K562 (cell line): ENCODE data around the gene RNU6-9. TPM values are rescaled to one million over a fixed set of nuclear protein-coding genes. Genes with fewer than 3 reads are reported as not detected.

ENCODE experiments used
- AFF1 ChIP-seq, 2 experiments: fragments of 450-650 bp; IDR thresholded peaks; 2 replicates each; pipeline ENCODE4 v1.6.1; 2018; ENCODE audit warnings: mild to moderate bottlenecking in 2 of 2, low read depth in 1 of 2; ENCODE audit not compliant: partially characterized antibody in 2 of 2
- C11orf30 ChIP-seq: fragments of 450-650 bp; IDR thresholded peaks from 2 replicates; pipeline ENCODE4 v1.6.1; 2016; ENCODE audit warnings: low read depth, mild to moderate bottlenecking
- ELK3 ChIP-seq: fragments of 450-650 bp; formaldehyde crosslinking; IDR thresholded peaks from 2 replicates; pipeline ENCODE4 v1.4.0; 2020; ENCODE audit warnings: mild to moderate bottlenecking
- ETV6 ChIP-seq, 3 experiments: fragments of 150-350 bp in 1 of 3; sonication (generic) in 1 of 3; formaldehyde crosslinking in 1 of 3; IDR thresholded peaks; 2 replicates each; pipeline versions ENCODE4 v1.6.1 to v1.8.0; 2014 to 2022; ENCODE audit warnings: borderline replicate concordance in 2 of 3, low read depth in 2 of 3, antibody characterized with exemption in 1 of 3, low read length in 1 of 3, mild to moderate bottlenecking in 1 of 3, missing genetic modification reagents in 1 of 3
- GATAD2A ChIP-seq: fragments of 450-650 bp; IDR thresholded peaks from 2 replicates; pipeline ENCODE4 v1.6.1; 2017
- JUN ChIP-seq, 2 experiments: sonication (generic) in 1 of 2; formaldehyde crosslinking in 1 of 2; IDR thresholded peaks; 2 replicates each; pipeline versions ENCODE4 v1.6.1 to v1.8.0; 2012 to 2022; ENCODE audit warnings: borderline replicate concordance in 2 of 2, mild to moderate bottlenecking in 2 of 2, improper control_type of control experiment in 1 of 2, low read depth in 1 of 2, low read length in 1 of 2, missing genetic modification reagents in 1 of 2
- MXD1 ChIP-seq: fragments of 250-450 bp; sonication (Bioruptor Pico); IDR thresholded peaks from 2 replicates; pipeline ENCODE4 v1.8.0; 2021; ENCODE audit warnings: borderline replicate concordance, mild to moderate bottlenecking, moderate library complexity; ENCODE audit not compliant: poor library complexity, severe bottlenecking
- POLR2G ChIP-seq: fragments of 200-400 bp; formaldehyde crosslinking; IDR thresholded peaks from 2 replicates; pipeline ENCODE4 v1.6.1; 2017; ENCODE audit warnings: low read depth, mild to moderate bottlenecking, antibody characterized with exemption, low read length, moderate library complexity
- SMARCE1 ChIP-seq: fragments of 450-650 bp; IDR thresholded peaks from 2 replicates; pipeline ENCODE4 v1.7.1; 2016; ENCODE audit warnings: mild to moderate bottlenecking
- SPI1 ChIP-seq: IDR thresholded peaks from 2 replicates; pipeline ENCODE4 v1.6.1; 2011; ENCODE audit warnings: low read depth, low read length, control low read depth, borderline replicate concordance
- STAT5A ChIP-seq: IDR thresholded peaks from 2 replicates; pipeline ENCODE4 v1.6.1; 2012; ENCODE audit warnings: low read length, inconsistent platforms, borderline replicate concordance
- TBP ChIP-seq: optimal IDR thresholded peaks from 2 replicates; pipeline ENCODE3; 2011; ENCODE audit warnings: low read depth, low read length, improper control_type of control experiment
- ZNF224 ChIP-seq: sonication (generic); formaldehyde crosslinking; IDR thresholded peaks from 2 replicates; pipeline ENCODE4 v1.8.0; 2022; ENCODE audit warnings: mild to moderate bottlenecking, missing genetic modification reagents
- ZNF23 ChIP-seq: fragments of 250-450 bp; sonication (Bioruptor Pico); IDR thresholded peaks from 2 replicates; pipeline ENCODE4 v1.4.0; 2020; ENCODE audit warnings: mild to moderate bottlenecking
- ZNF717 ChIP-seq: fragments of 250-450 bp; sonication (Bioruptor Pico); IDR thresholded peaks from 2 replicates; pipeline ENCODE4 v1.5.0; 2021
- ZNF79 ChIP-seq: fragments of 250-450 bp; sonication (Bioruptor Pico); IDR thresholded peaks from 2 replicates; pipeline ENCODE4 v1.4.0; 2020; ENCODE audit warnings: low read depth, mild to moderate bottlenecking, moderate library complexity
- polyA plus RNA-seq, 8 experiments: library from polyadenylated mRNA; depleted of rRNA in 4 of 8; stranded (reverse) in 5 of 8; unstranded in 3 of 8; fragments of >200 nt; fragmentation: Nextera tagmentation in 2 of 8; fragmentation: Illumina TruSeq in 1 of 8; extraction: Ambion mirVana in 2 of 8; extraction: Trizol in 1 of 8; gene quantifications; 2 replicates each; pipeline versions ENCODE4 v1.2.1 to v1.2.3, GENCODE V29; 2011 to 2014; ENCODE audit warnings: inconsistent platforms in 1 of 8, missing spikeins in 1 of 8
- total RNA-seq, 7 experiments: library from RNA; depleted of rRNA in 6 of 7; stranded (reverse); fragments of >200 nt in 6 of 7; fragmentation: Illumina TruSeq in 2 of 7; extraction: Trizol in 2 of 7; gene quantifications; 2 replicates each; pipeline versions ENCODE4 v1.2.1 to v1.2.3, GENCODE V29; 2011 to 2021; ENCODE audit warnings: low replicate concordance in 1 of 7
- TF ChIP-seq, protein P1 (sequence below): fragments of 450-650 bp; conservative IDR thresholded peaks from 2 replicates; pipeline ENCODE4 v1.6.1; 2016; ENCODE audit warnings: missing genetic modification characterization, low read depth, mild to moderate bottlenecking, control low read depth, missing compliant biosample characterization
- TF ChIP-seq, protein P2 (sequence below): fragments of 450-650 bp; IDR thresholded peaks from 2 replicates; pipeline ENCODE4 v1.6.1; 2017; ENCODE audit warnings: mild to moderate bottlenecking, moderate library complexity

The RNU6-9 gene
- total and polyA plus RNA-seq, 9 of the 15 experiments (the other 6 are each of a cell fraction or from before 2014, with no cell fraction given): not detected

DNA sequence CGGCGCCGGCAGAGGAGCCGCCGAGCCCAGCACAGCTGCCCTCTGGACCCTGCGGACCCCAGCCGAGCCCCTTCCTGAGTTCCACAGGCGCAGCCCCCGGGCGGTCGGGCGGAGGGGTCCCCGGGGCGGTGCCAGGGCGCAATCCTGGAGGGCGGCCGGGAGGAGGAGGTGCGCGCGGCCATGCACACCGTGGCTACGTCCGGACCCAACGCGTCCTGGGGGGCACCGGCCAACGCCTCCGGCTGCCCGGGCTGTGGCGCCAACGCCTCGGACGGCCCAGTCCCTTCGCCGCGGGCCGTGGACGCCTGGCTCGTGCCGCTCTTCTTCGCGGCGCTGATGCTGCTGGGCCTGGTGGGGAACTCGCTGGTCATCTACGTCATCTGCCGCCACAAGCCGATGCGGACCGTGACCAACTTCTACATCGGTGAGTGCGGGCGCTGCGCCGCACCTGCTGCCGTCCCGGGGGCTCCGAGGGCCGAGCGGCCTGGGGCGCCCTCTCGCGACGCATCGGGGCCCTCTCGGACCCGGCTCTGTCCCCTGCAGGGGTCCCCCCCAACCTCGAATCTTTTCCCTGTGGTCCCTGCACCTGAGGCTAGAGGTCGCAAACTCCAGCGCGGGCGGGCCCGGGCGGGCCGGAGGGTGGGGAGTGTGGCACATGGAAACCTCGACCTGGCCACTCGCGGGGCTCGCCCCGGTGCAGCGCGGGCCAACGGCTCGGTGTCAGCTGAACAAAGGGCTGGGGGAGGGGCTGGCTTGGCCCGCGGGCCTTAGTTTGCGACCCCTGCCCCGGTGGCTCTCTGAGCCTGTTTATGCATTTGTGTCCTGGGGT, 24.3 kb downstream of the RNU6-9 start, which contains the start of gene KISS1R (continued):
- peak; percentile 82 for TF ChIP-seq POLR2G
- no peak for TF ChIP-seq TBP
- TF ChIP-seq ZNF717 (CRISPR knock-in tag): no peak
- TF ChIP-seq ZNF224 (CRISPR knock-in tag): 0 out of 2 replicates have a peak, but pooled peaks have one; percentile 62
- TF ChIP-seq SMARCE1: no peak
- TF ChIP-seq STAT5A: no peak
- no peak for TF ChIP-seq GATAD2A
- no peak for TF ChIP-seq ZNF79 (CRISPR knock-in tag)
- no peak for TF ChIP-seq MXD1 (CRISPR knock-in tag)
- no peak for TF ChIP-seq JUN (IDR thresholded peaks at IDR 0.05; ENCODE audit: borderline replicate concordance, low read depth, low read length)
- TF ChIP-seq JUN (CRISPR knock-in tag; IDR thresholded peaks at IDR 0.05; ENCODE audit: borderline replicate concordance): no peak
- TF ChIP-seq AFF1 (IDR thresholded peaks at IDR 0.05; ENCODE audit: low read depth in 1 of 2, partially characterized antibody in 2 of 2): no peak
- TF ChIP-seq ELK3 (CRISPR knock-in tag): no peak
- TF ChIP-seq, protein P1, sequence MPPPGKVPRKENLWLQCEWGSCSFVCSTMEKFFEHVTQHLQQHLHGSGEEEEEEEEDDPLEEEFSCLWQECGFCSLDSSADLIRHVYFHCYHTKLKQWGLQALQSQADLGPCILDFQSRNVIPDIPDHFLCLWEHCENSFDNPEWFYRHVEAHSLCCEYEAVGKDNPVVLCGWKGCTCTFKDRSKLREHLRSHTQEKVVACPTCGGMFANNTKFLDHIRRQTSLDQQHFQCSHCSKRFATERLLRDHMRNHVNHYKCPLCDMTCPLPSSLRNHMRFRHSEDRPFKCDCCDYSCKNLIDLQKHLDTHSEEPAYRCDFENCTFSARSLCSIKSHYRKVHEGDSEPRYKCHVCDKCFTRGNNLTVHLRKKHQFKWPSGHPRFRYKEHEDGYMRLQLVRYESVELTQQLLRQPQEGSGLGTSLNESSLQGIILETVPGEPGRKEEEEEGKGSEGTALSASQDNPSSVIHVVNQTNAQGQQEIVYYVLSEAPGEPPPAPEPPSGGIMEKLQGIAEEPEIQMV (tag): peak; percentile 72
- no peak for TF ChIP-seq ZNF23 (CRISPR knock-in tag)
- TF ChIP-seq, protein P2, sequence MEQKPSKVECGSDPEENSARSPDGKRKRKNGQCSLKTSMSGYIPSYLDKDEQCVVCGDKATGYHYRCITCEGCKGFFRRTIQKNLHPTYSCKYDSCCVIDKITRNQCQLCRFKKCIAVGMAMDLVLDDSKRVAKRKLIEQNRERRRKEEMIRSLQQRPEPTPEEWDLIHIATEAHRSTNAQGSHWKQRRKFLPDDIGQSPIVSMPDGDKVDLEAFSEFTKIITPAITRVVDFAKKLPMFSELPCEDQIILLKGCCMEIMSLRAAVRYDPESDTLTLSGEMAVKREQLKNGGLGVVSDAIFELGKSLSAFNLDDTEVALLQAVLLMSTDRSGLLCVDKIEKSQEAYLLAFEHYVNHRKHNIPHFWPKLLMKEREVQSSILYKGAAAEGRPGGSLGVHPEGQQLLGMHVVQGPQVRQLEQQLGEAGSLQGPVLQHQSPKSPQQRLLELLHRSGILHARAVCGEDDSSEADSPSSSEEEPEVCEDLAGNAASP: no peak
- no peak for TF ChIP-seq SPI1
- no peak for TF ChIP-seq C11orf30
- TF ChIP-seq ETV6 (IDR thresholded peaks at IDR 0.05; ENCODE audit: borderline replicate concordance in 1 of 2, low read depth in 2 of 2, low read length in 1 of 2): no peak; a peak in 1 of 4 replicates
- peak; percentile 81 for TF ChIP-seq ETV6 (CRISPR knock-in tag; IDR thresholded peaks at IDR 0.05; ENCODE audit: borderline replicate concordance)
